B cell (primary cell): ENCODE data around the gene APOD. TPM values are rescaled to one million over a fixed set of nuclear protein-coding genes. Genes with fewer than 3 reads are reported as not detected.
"Not testable (repeated sequence)": the region's sequence is repeated elsewhere in the genome, so short reads cannot be mapped to it uniquely, and the experiment has no call there.

Source experiments
- ATAC-seq: fragments of 200-7000 bp; cut with Tn5 transposase; one replicate; pipeline ENCODE4 v1.10.0; 2021; ENCODE audit warnings: low read depth, mild to moderate bottlenecking, moderate number of reproducible peaks, moderate library complexity
- CTCF ChIA-PET: fragments of 350-600 bp; sonication (Branson Sonifier 250); formaldehyde crosslinking; loops from one replicate; lab custom pipeline; 2021; ENCODE audit warnings: antibody characterized with exemption, inconsistent platforms; lab: Charles Lee
- POLR2A ChIA-PET: fragments of 350-600 bp; sonication (Branson Sonifier 250); formaldehyde crosslinking; loops from one replicate; lab custom pipeline; 2021; ENCODE audit warnings: antibody characterized with exemption; lab: Charles Lee
- DNase-seq: peaks from one replicate; pipeline ENCODE4 v3.0.0; 2013
- H2AFZ ChIP-seq: 2 replicates; pipeline ENCODE4 v1.6.1; 2012; ENCODE audit warnings: mild to moderate bottlenecking, low read depth, low read length; ENCODE audit not compliant: insufficient read depth, poor library complexity, severe bottlenecking
- H3K27ac ChIP-seq, 2 donors: 1 replicate in 1 of 2; 2 replicates in 1 of 2; pipeline ENCODE4 v1.5.1; 2012 to 2013; ENCODE audit warnings: low read length in 2 of 2, mild to moderate bottlenecking in 2 of 2, moderate library complexity in 1 of 2
- H3K27me3 ChIP-seq, 4 experiments: fragments of 200-600 bp in 1 of 4; sonication (generic) in 1 of 4; replicated peaks in 1 of 4; 1 replicate in 2 of 4; 2 replicates in 2 of 4; pipeline versions ENCODE4 v1.6.1 to v1.7.0; 2013 to 2016; ENCODE audit warnings: low read length in 3 of 4, mild to moderate bottlenecking in 2 of 4, mixed read lengths in 1 of 4, moderate library complexity in 1 of 4; ENCODE audit not compliant: insufficient read depth in 4 of 4, control insufficient read depth in 3 of 4; ENCODE audit errors: control extremely low read depth in 1 of 4
- H3K36me3 ChIP-seq, 2 experiments: replicated peaks in 1 of 2; 1 replicate in 1 of 2; 2 replicates in 1 of 2; pipeline versions ENCODE4 v1.6.1 to v1.7.1; 2013; ENCODE audit warnings: low read length in 1 of 2; ENCODE audit not compliant: insufficient read depth in 2 of 2, control insufficient read depth in 1 of 2; ENCODE audit errors: control extremely low read depth in 1 of 2, extremely low read depth in 1 of 2
- H3K4me1 ChIP-seq, 2 donors: fragments of 200-600 bp in 1 of 2; sonication (generic) in 1 of 2; 1 replicate in 1 of 2; 2 replicates in 1 of 2; pipeline versions ENCODE4 v1.5.1 to v1.6.1; 2013 to 2017; ENCODE audit warnings: low read length in 2 of 2; ENCODE audit not compliant: control insufficient read depth in 2 of 2, insufficient read depth in 2 of 2
- H3K4me2 ChIP-seq: replicated peaks from 2 replicates; pipeline ENCODE3; 2012; ENCODE audit warnings: mild to moderate bottlenecking, low read depth, low read length; ENCODE audit not compliant: poor library complexity, severe bottlenecking
- H3K4me3 ChIP-seq, 5 experiments: fragments of 200-600 bp in 1 of 5; sonication (generic) in 1 of 5; 1 replicate in 3 of 5; 2 replicates in 2 of 5; pipeline versions ENCODE4 v1.5.1 to v1.7.0; 2011 to 2016; ENCODE audit warnings: low read length in 4 of 5, mild to moderate bottlenecking in 4 of 5, low read depth in 2 of 5, control low read depth in 1 of 5, moderate library complexity in 1 of 5; ENCODE audit not compliant: insufficient read depth in 1 of 5; ENCODE audit errors: control extremely low read depth in 1 of 5, extremely low read depth in 1 of 5
- H3K79me2 ChIP-seq: fragments of 200-600 bp; sonication (generic); one replicate; pipeline ENCODE4 v1.6.0; 2016; ENCODE audit warnings: low read length; ENCODE audit not compliant: control insufficient read depth, insufficient read depth
- H3K9ac ChIP-seq: fragments of 200-600 bp; sonication (generic); 2 replicates; pipeline ENCODE4 v1.6.1; 2017; ENCODE audit warnings: mild to moderate bottlenecking, low read length, moderate library complexity
- H3K9me3 ChIP-seq, 3 donors: one replicate each; pipeline versions ENCODE4 v1.6.1 to v1.7.1; 2013; ENCODE audit warnings: low read length in 2 of 3; ENCODE audit not compliant: control insufficient read depth in 2 of 3, insufficient read depth in 1 of 3; ENCODE audit errors: control extremely low read depth in 1 of 3
- H4K20me1 ChIP-seq: 2 replicates; pipeline ENCODE4 v1.6.0; 2012; ENCODE audit warnings: mild to moderate bottlenecking, low read length; ENCODE audit not compliant: insufficient read depth, control insufficient read depth, poor library complexity, severe bottlenecking
- H3K27ac Mint-ChIP-seq: one replicate; pipeline ENCODE4 v1.8.0; 2021; ENCODE audit warnings: mixed read lengths
- H3K27me3 Mint-ChIP-seq: one replicate; pipeline ENCODE4 v1.8.0; 2021; ENCODE audit warnings: mixed read lengths
- H3K4me1 Mint-ChIP-seq: one replicate; pipeline ENCODE4 v1.8.0; 2021; ENCODE audit warnings: mixed read lengths
- H3K4me3 Mint-ChIP-seq: one replicate; pipeline ENCODE4 v1.8.0; 2021; ENCODE audit warnings: mixed read lengths
- H3K9me3 Mint-ChIP-seq: one replicate; pipeline ENCODE4 v1.8.0; 2022; ENCODE audit warnings: mixed read lengths; ENCODE audit not compliant: insufficient read depth
- WGBS: methylation state at CpG from one replicate; pipeline ENCODE4 v1.1.5; 2013; ENCODE audit warnings: missing lambda C conversion rate; ENCODE audit not compliant: insufficient coverage; 5-methylcytosine and 5-hydroxymethylcytosine counted together
- intact Hi-C: fragments of 100-400 bp; cut with micrococcal nuclease; formaldehyde crosslinking; loops from one replicate; pipeline ENCODE4 v1.10.0; 2022
- polyA plus RNA-seq: library from polyadenylated mRNA; depleted of rRNA; stranded (reverse); fragments of >200 nt; gene quantifications from 2 replicates; pipeline ENCODE4 v1.2.3, GENCODE V29; 2012
- total RNA-seq, 2 donors: library from RNA; stranded (reverse); fragments of 120-200 nt in 1 of 2; gene quantifications; 1 replicate in 1 of 2; 2 replicates in 1 of 2; pipeline versions ENCODE4 v1.2.3 to v1.2.4, GENCODE V29; 2013 to 2022

Gene APOD
- total and polyA plus RNA-seq, 2 donors (not counting 1 experiment from before 2014, with no cell fraction given): 0.59 TPM; not detected in 1

DNA sequence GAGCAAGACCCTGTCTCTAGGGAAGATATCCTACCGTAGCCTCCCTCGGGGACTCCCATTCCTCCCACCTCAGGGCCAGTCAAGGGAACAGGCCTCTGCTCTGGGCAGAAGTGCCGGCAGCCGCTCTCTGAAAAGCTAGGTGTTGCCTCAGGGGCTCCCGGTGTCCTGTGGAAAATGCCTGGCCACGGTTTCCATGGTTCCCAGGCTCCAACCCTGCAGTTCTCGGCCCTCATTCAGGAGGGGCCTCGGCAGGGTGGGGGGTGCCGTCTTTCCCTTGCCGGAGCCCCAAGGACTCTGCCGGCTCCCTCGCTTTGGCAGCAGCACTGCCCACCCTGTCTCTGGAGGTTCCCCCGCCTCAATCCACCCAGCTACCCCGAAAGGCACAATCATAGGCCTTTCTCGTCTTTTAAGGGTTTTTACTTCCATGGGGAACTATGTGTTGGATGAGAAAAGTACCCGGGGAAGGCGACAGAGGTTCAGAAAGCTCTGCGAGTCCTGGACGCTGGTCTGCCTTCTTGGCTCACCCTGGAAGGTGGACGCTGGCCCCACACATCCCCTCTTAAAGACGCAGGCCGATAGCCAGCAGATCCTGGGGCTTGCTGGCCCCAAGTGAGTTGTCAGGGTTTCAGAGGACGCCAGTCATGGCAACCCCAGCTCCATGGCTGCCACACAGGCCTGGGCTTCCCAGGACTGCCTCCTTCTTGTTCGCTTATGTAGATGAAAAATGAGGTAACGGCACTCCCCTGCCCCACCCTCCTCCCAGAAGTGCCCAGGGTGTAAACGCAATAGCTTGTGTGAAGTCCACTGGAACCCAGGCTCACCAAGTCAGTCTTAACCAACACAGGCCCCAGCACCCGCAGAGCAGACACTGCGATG is 34.3 kb upstream of the APOD start:
- POLR2A ChIA-PET, H3K9me3 ChIP-seq, H3K36me3 ChIP-seq, H3K27me3 ChIP-seq, H3K4me3 ChIP-seq, H3K4me1 ChIP-seq, H2AFZ ChIP-seq, H3K79me2 ChIP-seq, ATAC-seq, intact Hi-C loops, CTCF ChIA-PET, H3K27ac ChIP-seq, H3K27me3 Mint-ChIP-seq, H3K27ac Mint-ChIP-seq, H3K9ac ChIP-seq, H4K20me1 ChIP-seq, H3K9me3 Mint-ChIP-seq, DNase-seq, H3K4me1 Mint-ChIP-seq, H3K4me3 Mint-ChIP-seq, H3K4me2 ChIP-seq: not testable (repeated sequence)
- WGBS: 90% methylated on average over 17 of the region's 28 CpGs

DNA sequence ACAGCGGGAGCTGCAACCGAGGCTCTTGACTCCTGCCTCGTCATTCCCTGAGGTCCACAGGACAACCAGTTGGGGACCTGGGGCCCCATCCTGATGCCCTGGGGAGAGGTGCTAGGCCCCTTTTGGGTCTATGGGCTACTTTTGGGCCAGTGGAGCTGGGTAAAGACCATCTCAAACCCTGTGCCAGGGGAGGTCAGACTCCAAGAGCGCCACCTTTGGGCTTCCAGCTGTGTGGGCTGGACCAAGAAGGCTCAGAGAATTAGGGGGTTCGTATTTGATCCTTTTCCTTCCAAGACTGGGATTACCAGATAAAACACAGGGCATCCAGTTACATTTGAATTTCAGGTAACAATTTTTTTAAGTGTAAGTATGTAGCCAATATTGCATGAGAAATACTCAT is 33.4 kb upstream of the APOD start:
- H3K27ac Mint-ChIP-seq, H3K4me1 ChIP-seq, H3K9ac ChIP-seq, H3K27me3 Mint-ChIP-seq, H3K4me1 Mint-ChIP-seq, H3K9me3 ChIP-seq, H3K4me3 Mint-ChIP-seq, H3K4me2 ChIP-seq, H4K20me1 ChIP-seq, intact Hi-C loops, H3K4me3 ChIP-seq, H3K9me3 Mint-ChIP-seq, ATAC-seq, H3K27ac ChIP-seq, POLR2A ChIA-PET, H3K27me3 ChIP-seq, CTCF ChIA-PET, DNase-seq, H2AFZ ChIP-seq, H3K36me3 ChIP-seq, H3K79me2 ChIP-seq: not testable (repeated sequence)
- 40% methylated on average over 1 of the region's 5 CpGs for WGBS
